NCI-H2029 (cell line): ENCODE results near the gene ZSCAN1.

ENCODE experiments used
- DNase-seq: peaks from one replicate; lab custom pipeline; 2025; lab: John Stamatoyannopoulos, UW

ZSCAN1 gene

DNA sequence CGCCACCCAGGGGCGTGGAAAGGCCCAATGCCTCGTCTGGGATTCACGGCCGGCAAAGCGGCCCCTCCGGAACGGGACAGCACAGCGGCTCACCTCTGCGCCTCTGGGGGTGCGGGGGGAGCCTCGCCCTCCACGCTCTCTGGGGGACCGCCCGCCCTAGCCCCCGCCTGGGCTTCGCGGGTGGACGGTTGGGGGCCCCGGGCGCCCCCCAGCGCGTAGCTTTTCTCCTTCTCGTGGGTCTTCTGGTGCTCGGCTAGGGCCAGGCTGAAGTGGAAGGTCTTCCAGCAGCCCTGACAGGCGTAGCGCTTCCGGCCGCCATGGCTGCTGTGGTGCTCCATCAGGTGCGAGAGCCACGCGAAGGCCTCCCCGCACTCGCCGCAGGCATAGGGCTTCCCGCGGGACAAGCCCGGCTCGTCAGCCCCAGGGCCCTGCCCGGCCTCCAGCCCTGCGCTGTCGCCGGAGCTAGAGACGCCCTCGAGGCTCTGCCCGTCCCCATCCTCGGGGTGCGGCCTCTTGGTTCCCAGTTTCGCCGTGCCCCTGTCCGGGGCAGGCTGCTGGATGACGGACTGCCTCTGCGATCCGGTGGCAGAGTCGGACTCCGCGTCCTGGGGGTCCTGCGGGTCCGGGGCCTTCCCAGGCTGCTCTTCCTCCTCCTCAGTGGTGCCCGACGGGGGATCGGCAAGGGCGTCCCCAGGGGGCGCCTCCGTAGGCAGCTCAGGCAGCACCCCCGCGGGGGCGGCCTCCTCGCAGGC, 50.9 kb downstream of the ZSCAN1 start:
- DNase-seq: no peak

DNA sequence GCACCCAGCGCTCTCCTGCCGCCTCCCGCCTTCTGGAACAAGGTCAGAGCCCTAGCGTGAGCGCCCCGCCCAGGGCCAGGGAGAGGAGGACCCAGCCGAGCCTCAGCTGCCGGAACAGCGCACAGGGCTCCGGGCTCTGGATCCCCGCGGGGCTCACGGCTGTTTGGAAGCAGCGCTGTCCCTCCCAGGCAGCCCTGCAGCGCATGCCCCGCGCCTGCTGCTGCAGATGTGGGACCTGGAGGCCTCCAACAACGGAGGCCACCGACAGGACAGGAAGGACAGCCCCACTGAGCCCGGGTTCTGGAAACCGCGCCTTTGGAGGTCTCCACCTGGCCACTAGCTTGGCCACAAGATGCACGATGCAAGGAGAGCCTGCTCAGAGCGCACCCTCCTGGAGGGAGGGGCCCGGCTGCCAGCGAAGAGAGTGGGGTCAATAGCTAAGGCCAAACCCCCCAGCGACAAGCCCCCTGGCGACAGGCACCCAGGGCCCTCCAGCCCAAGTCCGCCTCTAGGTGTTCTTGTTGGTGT, 51.6 kb downstream of the ZSCAN1 start:
- no peak for DNase-seq

DNA sequence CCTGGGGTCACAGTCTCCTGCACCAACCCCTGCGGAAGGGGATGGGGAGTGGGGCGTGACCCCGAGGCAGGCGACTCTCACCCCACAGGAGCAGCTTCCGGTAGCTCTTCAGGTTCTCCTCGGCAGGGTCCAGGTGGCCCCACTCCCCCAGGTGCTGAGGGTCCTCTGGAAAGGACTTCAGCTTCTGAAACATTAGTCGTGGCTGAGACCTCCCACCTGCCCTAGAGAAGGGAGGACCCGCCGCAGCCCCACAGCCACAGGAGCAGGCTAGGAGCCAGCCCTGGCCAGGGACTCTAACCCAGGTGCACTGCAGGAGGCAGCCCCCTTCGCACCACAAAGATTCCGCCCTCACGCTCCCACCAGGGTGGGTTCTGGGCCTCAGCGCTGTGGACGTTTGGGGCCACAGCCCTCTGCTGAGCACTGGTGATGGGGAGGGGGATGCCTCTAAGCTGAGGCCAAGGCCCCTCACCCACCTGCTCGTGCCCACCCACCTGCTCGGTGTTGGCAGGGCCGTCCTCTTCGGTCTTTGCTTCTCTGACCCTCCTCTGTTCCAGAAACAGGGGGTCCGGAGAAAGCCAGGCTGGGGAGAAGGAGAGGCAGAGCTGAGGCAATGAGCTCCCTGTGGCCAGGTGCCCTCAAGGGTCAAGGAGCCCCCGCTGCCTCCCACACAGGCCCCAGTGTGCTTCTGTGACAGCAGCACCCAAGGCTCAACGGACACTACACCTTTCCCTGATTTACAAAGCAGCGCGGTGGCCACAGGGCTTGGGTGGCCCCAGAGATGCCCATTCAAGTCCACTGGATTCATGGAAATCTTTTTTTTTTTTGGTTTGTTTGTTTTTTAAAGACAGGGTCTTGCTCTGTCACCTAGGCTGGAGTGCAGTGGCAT, 53.2 kb downstream of the ZSCAN1 start:
- DNase-seq: no peak

DNA sequence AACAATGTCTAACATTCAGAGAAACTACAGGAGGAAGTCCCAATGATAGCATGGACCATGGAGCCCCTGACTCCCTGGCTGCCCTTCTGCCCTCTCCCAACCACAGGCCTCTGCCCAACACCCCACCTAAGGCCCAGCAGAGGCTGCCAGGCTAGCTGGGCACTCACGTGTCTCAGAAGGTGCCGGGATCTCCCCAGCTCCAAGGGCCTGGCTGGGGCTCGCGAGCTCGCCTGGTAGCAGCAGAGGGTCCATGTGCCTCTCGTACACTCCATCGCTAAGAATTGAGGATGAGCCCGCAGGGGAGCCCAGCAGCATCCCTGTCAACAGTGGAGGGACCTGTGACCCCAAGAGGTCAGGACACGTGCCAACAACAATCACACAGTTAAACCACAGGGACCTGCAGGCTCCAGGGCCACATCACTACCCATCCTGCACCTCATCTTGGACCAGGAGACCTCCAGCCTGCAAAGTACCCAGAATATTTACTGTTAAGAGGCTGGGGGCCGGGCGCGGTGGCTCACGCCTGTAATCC, 54.8 kb downstream of the ZSCAN1 start:
- DNase-seq: no peak

DNA sequence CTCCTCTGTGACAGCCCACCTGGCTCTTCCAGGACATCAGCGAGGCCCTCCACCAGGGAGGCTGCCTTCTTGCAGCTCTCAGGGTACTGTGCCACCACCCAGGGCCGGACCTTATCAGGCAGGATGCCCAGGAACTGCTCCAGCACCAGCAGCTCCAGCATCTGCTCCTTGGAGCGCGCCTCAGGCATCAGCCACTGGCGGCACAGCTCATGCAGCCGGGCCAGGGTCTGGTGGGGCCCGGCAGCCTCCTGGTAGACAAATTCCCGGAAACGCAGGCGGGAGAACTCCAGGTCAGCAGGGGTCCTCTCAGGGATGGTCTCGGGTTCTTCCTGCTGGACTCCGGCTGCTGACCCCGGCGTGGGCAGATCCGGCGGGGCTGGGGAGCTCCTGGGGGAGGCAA, 56.0 kb downstream of the ZSCAN1 start:
- DNase-seq: no peak

DNA sequence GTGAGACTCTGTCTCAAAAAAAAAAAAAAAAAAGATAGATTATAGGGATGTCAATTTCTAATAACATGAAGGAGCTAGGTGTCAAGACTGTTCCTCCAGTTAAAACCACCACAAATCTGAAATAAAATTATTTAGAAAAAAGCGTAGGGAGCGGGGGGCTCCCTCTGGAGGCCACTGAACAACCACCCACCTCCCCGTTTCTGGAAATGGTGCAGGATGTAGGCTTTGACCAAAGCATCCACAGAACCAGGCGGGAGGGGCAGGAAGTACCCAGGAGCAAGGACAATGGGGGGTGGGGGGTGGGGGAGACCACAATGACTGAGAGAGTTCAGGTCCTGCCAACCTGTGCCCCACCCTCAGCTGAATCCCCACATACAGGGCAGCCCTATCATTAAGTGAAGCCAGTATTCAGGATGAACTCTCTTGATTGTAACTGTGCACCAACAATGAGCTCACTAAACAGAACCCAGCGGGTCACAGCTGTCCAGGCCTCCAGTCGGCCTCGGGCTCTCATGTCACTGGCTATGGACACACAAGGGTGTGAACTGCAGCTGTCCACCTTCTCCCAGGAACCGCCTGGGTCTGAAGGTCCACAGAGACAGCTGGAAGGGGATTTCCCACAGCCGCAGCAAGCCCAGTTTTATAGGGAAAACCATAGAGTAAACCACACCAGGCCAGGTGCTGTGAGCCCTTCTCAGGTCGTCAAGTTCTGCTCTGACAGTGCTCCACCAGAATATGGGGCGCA, 57.6 kb downstream of the ZSCAN1 start:
- DNase-seq: no peak

DNA sequence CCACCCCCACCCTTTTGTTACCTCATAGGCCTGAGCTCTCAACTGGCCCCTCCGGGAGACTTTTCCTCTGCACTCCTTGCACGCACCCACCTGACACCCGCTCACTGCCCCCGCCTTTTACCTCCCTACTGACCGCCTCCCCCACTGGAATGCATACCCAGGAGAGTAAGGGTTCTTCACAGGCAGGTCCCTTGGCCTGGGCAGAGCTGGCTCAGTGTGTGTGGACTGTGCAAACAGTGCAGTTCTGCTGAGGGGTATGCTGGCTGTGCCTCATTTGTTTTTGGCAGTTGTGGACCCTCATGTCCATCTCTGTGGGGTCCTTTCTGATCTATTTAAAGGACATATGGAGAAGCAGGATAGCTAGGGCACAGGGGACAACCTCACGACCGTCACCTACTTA, 59.2 kb downstream of the ZSCAN1 start:
- DNase-seq: no peak

- no peak for DNase-seq
Observed at GRCh38 chr19:58095328-58095727, 61.5 kb downstream of the ZSCAN1 start.

- DNase-seq: no peak
Observed at GRCh38 chr19:58096884-58097283, 63.1 kb downstream of the ZSCAN1 start.

DNA sequence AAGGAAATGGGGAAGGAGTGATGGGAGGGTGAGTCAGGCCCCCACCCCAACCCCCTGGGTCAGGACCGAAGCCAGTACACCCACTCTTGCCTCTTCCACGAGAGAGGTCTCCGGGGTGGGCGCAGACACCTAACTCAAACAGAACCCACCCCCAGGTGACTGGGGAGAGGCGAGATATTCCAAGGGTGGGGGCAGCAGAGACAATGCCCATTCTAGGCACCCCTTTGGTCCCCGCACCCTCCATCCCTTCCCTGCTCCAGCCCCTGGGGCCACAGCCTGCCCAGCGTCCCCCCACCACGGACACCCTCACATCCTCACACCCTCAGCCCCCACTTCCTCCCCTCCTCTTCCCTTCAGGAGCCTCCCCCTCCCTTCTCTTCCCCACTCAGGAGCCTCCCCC, 63.5 kb downstream of the ZSCAN1 start:
- no peak for DNase-seq

DNA sequence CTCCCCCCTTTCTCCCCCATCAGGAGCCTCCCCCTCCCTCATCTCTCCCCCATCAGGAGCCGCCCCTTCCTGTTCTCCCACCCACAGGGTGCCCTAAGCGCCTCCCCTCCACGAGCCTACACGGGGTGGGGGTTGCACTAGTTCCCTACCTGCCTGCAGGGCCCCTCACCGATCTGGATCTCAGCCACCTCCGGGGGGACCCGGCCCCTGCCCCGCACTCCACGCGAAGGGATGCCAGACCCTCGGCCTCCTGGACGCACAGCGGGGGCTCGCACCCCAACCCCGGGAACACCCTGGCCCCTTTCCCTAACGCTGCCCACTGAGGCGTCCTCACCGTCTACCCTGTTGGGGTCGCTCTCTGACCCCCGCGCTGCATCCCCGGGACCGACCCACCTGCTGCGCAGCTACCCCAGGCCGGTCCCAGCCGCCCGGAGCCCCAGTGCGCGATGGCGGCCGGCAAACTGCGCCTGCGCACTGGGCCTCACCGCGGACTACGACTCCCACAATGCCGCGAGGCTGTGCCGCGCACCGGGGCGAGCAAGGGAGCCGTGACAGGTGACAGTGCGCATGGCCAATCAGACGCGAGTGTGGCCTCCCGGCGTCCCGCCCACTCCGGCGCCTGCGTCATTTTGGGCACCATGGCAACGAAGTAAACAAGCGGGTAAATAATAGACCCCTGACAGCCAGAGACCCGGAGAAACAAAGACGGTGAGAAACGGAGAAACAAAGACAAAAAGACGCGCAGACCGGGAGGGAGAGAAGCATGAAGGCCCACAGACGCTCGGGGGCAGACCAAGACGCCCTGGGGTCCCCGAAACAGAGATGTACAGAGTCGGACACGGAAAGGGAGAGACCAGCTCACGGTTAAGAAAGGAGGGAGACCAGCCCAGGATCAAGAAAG, 64.2 kb downstream of the ZSCAN1 start, which contains the start of gene ZSCAN18:
Gene ZSCAN18, minus strand, starts transcription at position 451 of the 901 bp plus-strand sequence. CDS start 7,964 bp downstream, outside the sequence.
- peak; percentile 87 for DNase-seq

GRCh38 chr19:58098682-58098998, 64.8 kb downstream of the ZSCAN1 start:
- no peak for DNase-seq
